Hematopoietic multipotent progenitor cell treated with erythropoietin and hydrocortisone succinate and interleukin-3 and kit ligand, for 6 days (in vitro differentiated cells): ENCODE measurements around the gene MYO1G.
A peak's percentile ranks its signal among the peaks of the same experiment; 100 is the strongest.

Experiments
- DNase-seq: peaks from one replicate; pipeline ENCODE4 v3.0.0-alpha.2; 2015

MYO1G gene

GRCh38 chr7:44965937-44966730 lies 12.7 kb downstream of the MYO1G start:
- DNase-seq = no peak

- no peak for DNase-seq
These were observed 13.3 kb downstream of the MYO1G start for GRCh38 chr7:44965441-44965903.

GRCh38 chr7:44964831-44965440 lies 13.9 kb downstream of the MYO1G start:
- DNase-seq = no peak

- peak; percentile 57 for DNase-seq
These were observed 14.4 kb downstream of the MYO1G start for GRCh38 chr7:44964384-44964830.

- DNase-seq = no peak
These were observed 15.2 kb downstream of the MYO1G start for GRCh38 chr7:44963364-44964290.

GRCh38 chr7:44962483-44963251 lies 16.1 kb downstream of the MYO1G start:
- no peak for DNase-seq

- no peak for DNase-seq
These were observed 16.9 kb downstream of the MYO1G start for GRCh38 chr7:44961844-44962482.

GRCh38 chr7:44960011-44960580 lies 18.7 kb downstream of the MYO1G start:
- DNase-seq = no peak

GRCh38 chr7:44959433-44959951 lies 19.3 kb downstream of the MYO1G start:
- no peak for DNase-seq

- no peak for DNase-seq
These were observed 20.0 kb downstream of the MYO1G start for GRCh38 chr7:44958645-44959344.

- DNase-seq = no peak
These were observed 22.6 kb downstream of the MYO1G start for GRCh38 chr7:44956157-44956766.

GRCh38 chr7:44955733-44956132 lies 23.1 kb downstream of the MYO1G start:
- DNase-seq = no peak

- DNase-seq = no peak
These were observed 25.7 kb downstream of the MYO1G start for GRCh38 chr7:44953156-44953555.

- no peak for DNase-seq
These were observed 29.5 kb downstream of the MYO1G start for GRCh38 chr7:44949303-44949702.

GRCh38 chr7:44945479-44945878 lies 33.3 kb downstream of the MYO1G start:
- no peak for DNase-seq

- no peak for DNase-seq
These were observed 34.0 kb downstream of the MYO1G start for GRCh38 chr7:44944821-44945220.

- DNase-seq = no peak
These were observed 35.2 kb downstream of the MYO1G start for GRCh38 chr7:44943631-44944030.

- no peak for DNase-seq
These were observed 41.4 kb downstream of the MYO1G start for GRCh38 chr7:44937426-44937825.

- DNase-seq = no peak
These were observed 42.5 kb downstream of the MYO1G start for GRCh38 chr7:44936322-44936721.

- no peak for DNase-seq
These were observed 43.2 kb downstream of the MYO1G start for GRCh38 chr7:44935583-44935982.
